HK-2 (cell line): ENCODE results near the gene KCNS1.

ENCODE experiments used
- DNase-seq: peaks from one replicate; pipeline ENCODE4 v3.0.0-alpha.2; 2018; ENCODE audit not compliant: unreplicated experiment

KCNS1 gene

GRCh38 chr20:45051204-45052060 lies 49.5 kb downstream of the KCNS1 start:
- no peak for DNase-seq

GRCh38 chr20:45049904-45050471 lies 50.9 kb downstream of the KCNS1 start:
- no peak for DNase-seq

GRCh38 chr20:45049438-45049837 lies 51.5 kb downstream of the KCNS1 start:
- DNase-seq, result no peak

GRCh38 chr20:45047581-45048119 lies 53.3 kb downstream of the KCNS1 start:
- no peak for DNase-seq

GRCh38 chr20:45044601-45045000 lies 56.3 kb downstream of the KCNS1 start:
- DNase-seq, result no peak

GRCh38 chr20:45044084-45044573 lies 56.8 kb downstream of the KCNS1 start:
- no peak for DNase-seq

GRCh38 chr20:45042978-45043377 lies 57.9 kb downstream of the KCNS1 start:
- no peak for DNase-seq
